NT2/D1 (cell line): Measurements from ENCODE around the gene OPCML.

Source experiments
- SUZ12 ChIP-seq: IDR thresholded peaks from 2 replicates; pipeline ENCODE4 v1.6.1; 2011; ENCODE audit not compliant: insufficient read length, insufficient read depth; ENCODE audit errors: extremely low read depth
- YY1 ChIP-seq: IDR thresholded peaks from 2 replicates; pipeline ENCODE4 v1.6.1; 2011; ENCODE audit not compliant: insufficient read length, insufficient read depth

GRCh38 chr11:133064152-133064877, 468.0 kb downstream of the OPCML start:
- no peak for TF ChIP-seq YY1
- TF ChIP-seq SUZ12, result no peak
